WTC11 (cell line): ENCODE data around the gene CLSTN2. TPM values are rescaled to one million over a fixed set of nuclear protein-coding genes. Genes with fewer than 3 reads are reported as not detected.

Experiments
- ATAC-seq: fragments of 200-7000 bp; cut with Tn5 transposase; 2 replicates; pipeline ENCODE4 v1.10.0; 2021; ENCODE audit warnings: mild to moderate bottlenecking, moderate library complexity
- CTCF ChIA-PET: fragments of 300-600 bp; sonication (Branson Sonifier 250); formaldehyde crosslinking; loops from one replicate; lab custom pipeline; 2021; ENCODE audit warnings: antibody characterized with exemption; lab: Charles Lee
- POLR2A ChIA-PET: fragments of 350-600 bp; sonication (Branson Sonifier 250); formaldehyde crosslinking; loops from one replicate; lab custom pipeline; 2021; ENCODE audit warnings: antibody characterized with exemption; lab: Charles Lee
- DNase-seq: peaks from one replicate; pipeline ENCODE4 v3.0.0; 2021; ENCODE audit warnings: low spot score
- H3K27ac Mint-ChIP-seq: 2 replicates; pipeline ENCODE4 v1.8.0; 2021; ENCODE audit warnings: mixed read lengths
- H3K27me3 Mint-ChIP-seq: 2 replicates; pipeline ENCODE4 v1.8.0; 2021; ENCODE audit warnings: low read depth, mild to moderate bottlenecking, moderate library complexity, mixed read lengths
- H3K36me3 Mint-ChIP-seq: 2 replicates; pipeline ENCODE4 v1.8.0; 2021; ENCODE audit warnings: mixed read lengths
- H3K4me1 Mint-ChIP-seq: 2 replicates; pipeline ENCODE4 v1.8.0; 2022; ENCODE audit warnings: mixed read lengths
- H3K4me3 Mint-ChIP-seq: 2 replicates; pipeline ENCODE4 v1.8.0; 2021; ENCODE audit warnings: mild to moderate bottlenecking, moderate library complexity, mixed read lengths
- H3K9me3 Mint-ChIP-seq: 2 replicates; pipeline ENCODE4 v1.8.0; 2021; ENCODE audit warnings: mixed read lengths
- IRF2 ChIP-seq: sonication (generic); formaldehyde crosslinking; IDR thresholded peaks from 2 replicates; pipeline ENCODE4 v1.8.0; 2022; ENCODE audit warnings: low read depth, missing genetic modification reagents, borderline replicate concordance
- MYBL2 ChIP-seq: sonication (generic); formaldehyde crosslinking; IDR thresholded peaks from 2 replicates; pipeline ENCODE4 v1.8.1; 2023; ENCODE audit warnings: mild to moderate bottlenecking, moderate library complexity, missing genetic modification reagents
- NFE2L1 ChIP-seq: sonication (generic); formaldehyde crosslinking; IDR thresholded peaks from 2 replicates; pipeline ENCODE4 v1.8.1; 2023; ENCODE audit warnings: missing genetic modification reagents
- SOX15 ChIP-seq: fragments of 250-450 bp; sonication (Bioruptor Pico); IDR thresholded peaks from 2 replicates; pipeline ENCODE4 v1.9.0; 2021; ENCODE audit warnings: mild to moderate bottlenecking
- TCF7 ChIP-seq: sonication (generic); formaldehyde crosslinking; IDR thresholded peaks from 2 replicates; pipeline ENCODE4 v1.8.0; 2022; ENCODE audit warnings: mild to moderate bottlenecking, low read depth, missing genetic modification reagents, moderate library complexity
- TEAD4 ChIP-seq: sonication (generic); formaldehyde crosslinking; IDR thresholded peaks from 2 replicates; pipeline ENCODE4 v1.8.0; 2022; ENCODE audit warnings: mild to moderate bottlenecking, missing genetic modification reagents
- ZNF121 ChIP-seq: sonication (generic); formaldehyde crosslinking; IDR thresholded peaks from 2 replicates; pipeline ENCODE4 v1.8.0; 2023; ENCODE audit warnings: missing genetic modification reagents
- ZNF317 ChIP-seq: sonication (generic); formaldehyde crosslinking; IDR thresholded peaks from 2 replicates; pipeline ENCODE4 v1.8.1; 2023; ENCODE audit warnings: low read depth, mild to moderate bottlenecking, moderate library complexity, missing genetic modification reagents, borderline replicate concordance
- ZNF423 ChIP-seq: fragments of 250-450 bp; sonication (Bioruptor Pico); IDR thresholded peaks from 2 replicates; pipeline ENCODE4 v2.1.2; 2022; ENCODE audit warnings: mild to moderate bottlenecking, moderate library complexity
- total RNA-seq: library from RNA; stranded (reverse); gene quantifications from 3 replicates; pipeline ENCODE4 v1.2.3, GENCODE V29; 2021
- TF ChIP-seq, protein P1 (sequence below): sonication (generic); formaldehyde crosslinking; conservative IDR thresholded peaks from 2 replicates; pipeline ENCODE4 v1.8.1; 2022; ENCODE audit warnings: mild to moderate bottlenecking, missing genetic modification reagents
- TF ChIP-seq, protein P2 (sequence below): fragments of 250-450 bp; sonication (Bioruptor Pico); IDR thresholded peaks from 2 replicates; pipeline ENCODE4 v2.1.2; 2022; ENCODE audit warnings: mild to moderate bottlenecking, moderate library complexity
- TF ChIP-seq, protein P3 (sequence below): sonication (generic); formaldehyde crosslinking; IDR thresholded peaks from 2 replicates; pipeline ENCODE4 v1.8.0; 2023; ENCODE audit warnings: missing genetic modification reagents, mild to moderate bottlenecking, borderline replicate concordance
- TF ChIP-seq, protein P4 (sequence below): sonication (generic); formaldehyde crosslinking; IDR thresholded peaks from 2 replicates; pipeline ENCODE4 v1.8.0; 2022; ENCODE audit warnings: mild to moderate bottlenecking, missing genetic modification reagents

Gene CLSTN2
- total RNA-seq, 1 experiment from 2014 or later = 0.35 TPM

DNA sequence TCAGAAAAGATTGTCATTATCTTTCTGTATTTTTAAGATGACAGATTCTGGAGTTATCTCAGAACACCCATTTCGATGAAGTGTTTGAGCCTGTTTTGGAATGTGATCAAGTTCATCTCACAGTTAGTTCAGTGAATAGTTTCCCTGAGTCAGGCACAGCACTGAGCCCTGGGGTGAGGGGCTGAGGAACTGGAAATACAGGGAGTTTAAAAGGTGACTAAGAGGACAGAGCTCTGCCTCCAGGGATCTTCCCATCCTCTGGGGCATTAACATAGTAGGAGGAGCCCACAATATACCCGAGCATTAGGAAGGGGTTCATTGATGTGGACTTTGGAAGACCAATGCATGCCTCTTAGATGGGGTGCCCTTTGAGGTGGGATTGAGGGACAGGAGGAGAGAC is 355.1 kb downstream of the CLSTN2 start:
- H3K9me3 Mint-ChIP-seq = peaks cover 24% of the 10 kb centered on the region
- no peak overlapping the region for H3K4me3 Mint-ChIP-seq
- H3K27ac Mint-ChIP-seq = no peak overlapping the region
- DNase-seq = no peak
- TF ChIP-seq IRF2 = no peak
- TF ChIP-seq MYBL2 (CRISPR knock-in tag) = no peak
- TF ChIP-seq TEAD4 (CRISPR knock-in tag) = no peak
- H3K27me3 Mint-ChIP-seq = no peaks in the 10 kb centered on the region; the same call in 1 of the 2 replicates
- H3K4me1 Mint-ChIP-seq = peaks cover 52% of the 10 kb centered on the region
- ChIA-PET CTCF (interaction anchor here (1.5 kb wide), 1 partner anchor 162 kb away, joined by 3 read pairs; no protein-coding TSS in a partner anchor), POLR2A (no interaction called here)
- H3K36me3 Mint-ChIP-seq = peaks cover 8% of the 10 kb centered on the region
- ATAC-seq = peak; percentile 71

DNA sequence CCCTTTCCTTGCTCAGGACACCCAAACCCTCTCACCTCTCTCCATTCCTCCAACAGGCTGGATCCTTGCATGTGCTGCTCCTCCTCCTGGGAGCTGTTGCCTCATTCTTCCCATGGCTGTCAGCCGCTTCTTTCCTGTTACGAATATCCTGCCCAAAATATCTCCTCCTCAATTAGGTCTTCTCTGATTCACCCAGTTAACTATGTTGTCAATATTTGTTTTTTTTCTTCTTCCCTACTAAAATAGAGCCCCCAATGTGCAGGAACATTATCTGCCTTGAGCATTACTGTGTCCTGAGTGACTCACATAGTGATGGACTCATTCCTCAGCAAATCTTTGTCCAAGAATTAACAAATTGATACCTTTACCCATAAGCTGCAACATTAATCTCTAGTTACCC is 357.2 kb downstream of the CLSTN2 start:
- H3K27ac Mint-ChIP-seq = no peak overlapping the region
- H3K36me3 Mint-ChIP-seq = peaks cover 8% of the 10 kb centered on the region
- ATAC-seq = no peak
- H3K9me3 Mint-ChIP-seq = peaks cover 24% of the 10 kb centered on the region
- ChIA-PET POLR2A (no interaction called here), CTCF (no interaction called here)
- DNase-seq = no peak
- no peak for TF ChIP-seq NFE2L1 (CRISPR knock-in tag)
- TF ChIP-seq, protein P1, sequence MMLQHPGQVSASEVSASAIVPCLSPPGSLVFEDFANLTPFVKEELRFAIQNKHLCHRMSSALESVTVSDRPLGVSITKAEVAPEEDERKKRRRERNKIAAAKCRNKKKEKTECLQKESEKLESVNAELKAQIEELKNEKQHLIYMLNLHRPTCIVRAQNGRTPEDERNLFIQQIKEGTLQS (CRISPR knock-in tag) = no peak
- no peak for TF ChIP-seq SOX15
- TF ChIP-seq, protein P2, sequence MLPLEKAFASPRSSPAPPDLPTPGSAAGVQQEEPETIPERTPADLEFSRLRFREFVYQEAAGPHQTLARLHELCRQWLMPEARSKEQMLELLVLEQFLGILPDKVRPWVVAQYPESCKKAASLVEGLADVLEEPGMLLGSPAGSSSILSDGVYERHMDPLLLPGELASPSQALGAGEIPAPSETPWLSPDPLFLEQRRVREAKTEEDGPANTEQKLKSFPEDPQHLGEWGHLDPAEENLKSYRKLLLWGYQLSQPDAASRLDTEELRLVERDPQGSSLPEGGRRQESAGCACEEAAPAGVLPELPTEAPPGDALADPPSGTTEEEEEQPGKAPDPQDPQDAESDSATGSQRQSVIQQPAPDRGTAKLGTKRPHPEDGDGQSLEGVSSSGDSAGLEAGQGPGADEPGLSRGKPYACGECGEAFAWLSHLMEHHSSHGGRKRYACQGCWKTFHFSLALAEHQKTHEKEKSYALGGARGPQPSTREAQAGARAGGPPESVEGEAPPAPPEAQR (CRISPR knock-in tag) = no peak
- no peaks in the 10 kb centered on the region; the same call in 1 of the 2 replicates for H3K27me3 Mint-ChIP-seq
- no peak overlapping the region for H3K4me3 Mint-ChIP-seq
- peaks cover 50% of the 10 kb centered on the region for H3K4me1 Mint-ChIP-seq

DNA sequence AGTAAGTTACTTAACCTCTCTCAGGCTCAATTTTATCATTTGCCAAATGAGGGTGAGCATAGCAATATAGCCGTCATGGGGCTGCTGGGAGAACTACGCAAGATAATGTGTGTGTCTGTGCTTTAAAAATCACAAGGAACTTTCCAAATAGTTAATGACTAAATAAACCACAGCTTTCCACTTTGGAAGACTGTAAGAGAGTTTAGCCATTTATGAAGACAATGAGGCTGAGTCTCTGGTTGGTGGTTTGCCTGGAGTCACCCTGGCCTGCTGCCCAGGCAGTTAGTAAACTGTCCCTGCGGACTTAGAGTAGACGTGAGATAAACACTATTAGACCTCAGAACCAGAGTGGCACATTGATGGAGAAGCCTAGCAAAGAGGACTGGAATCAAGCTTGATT is 357.7 kb downstream of the CLSTN2 start:
- no peak overlapping the region for H3K27ac Mint-ChIP-seq
- DNase-seq = no peak
- peaks cover 55% of the 10 kb centered on the region for H3K4me1 Mint-ChIP-seq
- no peaks in the 10 kb centered on the region; the same call in 1 of the 2 replicates for H3K27me3 Mint-ChIP-seq
- no peak for TF ChIP-seq ZNF317
- no peak for TF ChIP-seq TCF7 (CRISPR knock-in tag)
- TF ChIP-seq, protein P3, sequence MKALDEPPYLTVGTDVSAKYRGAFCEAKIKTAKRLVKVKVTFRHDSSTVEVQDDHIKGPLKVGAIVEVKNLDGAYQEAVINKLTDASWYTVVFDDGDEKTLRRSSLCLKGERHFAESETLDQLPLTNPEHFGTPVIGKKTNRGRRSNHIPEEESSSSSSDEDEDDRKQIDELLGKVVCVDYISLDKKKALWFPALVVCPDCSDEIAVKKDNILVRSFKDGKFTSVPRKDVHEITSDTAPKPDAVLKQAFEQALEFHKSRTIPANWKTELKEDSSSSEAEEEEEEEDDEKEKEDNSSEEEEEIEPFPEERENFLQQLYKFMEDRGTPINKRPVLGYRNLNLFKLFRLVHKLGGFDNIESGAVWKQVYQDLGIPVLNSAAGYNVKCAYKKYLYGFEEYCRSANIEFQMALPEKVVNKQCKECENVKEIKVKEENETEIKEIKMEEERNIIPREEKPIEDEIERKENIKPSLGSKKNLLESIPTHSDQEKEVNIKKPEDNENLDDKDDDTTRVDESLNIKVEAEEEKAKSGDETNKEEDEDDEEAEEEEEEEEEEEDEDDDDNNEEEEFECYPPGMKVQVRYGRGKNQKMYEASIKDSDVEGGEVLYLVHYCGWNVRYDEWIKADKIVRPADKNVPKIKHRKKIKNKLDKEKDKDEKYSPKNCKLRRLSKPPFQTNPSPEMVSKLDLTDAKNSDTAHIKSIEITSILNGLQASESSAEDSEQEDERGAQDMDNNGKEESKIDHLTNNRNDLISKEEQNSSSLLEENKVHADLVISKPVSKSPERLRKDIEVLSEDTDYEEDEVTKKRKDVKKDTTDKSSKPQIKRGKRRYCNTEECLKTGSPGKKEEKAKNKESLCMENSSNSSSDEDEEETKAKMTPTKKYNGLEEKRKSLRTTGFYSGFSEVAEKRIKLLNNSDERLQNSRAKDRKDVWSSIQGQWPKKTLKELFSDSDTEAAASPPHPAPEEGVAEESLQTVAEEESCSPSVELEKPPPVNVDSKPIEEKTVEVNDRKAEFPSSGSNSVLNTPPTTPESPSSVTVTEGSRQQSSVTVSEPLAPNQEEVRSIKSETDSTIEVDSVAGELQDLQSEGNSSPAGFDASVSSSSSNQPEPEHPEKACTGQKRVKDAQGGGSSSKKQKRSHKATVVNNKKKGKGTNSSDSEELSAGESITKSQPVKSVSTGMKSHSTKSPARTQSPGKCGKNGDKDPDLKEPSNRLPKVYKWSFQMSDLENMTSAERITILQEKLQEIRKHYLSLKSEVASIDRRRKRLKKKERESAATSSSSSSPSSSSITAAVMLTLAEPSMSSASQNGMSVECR (CRISPR knock-in tag) = no peak
- no peak for TF ChIP-seq ZNF423 (CRISPR knock-in tag)
- TF ChIP-seq ZNF121 (CRISPR knock-in tag) = no peak
- TF ChIP-seq, protein P4, sequence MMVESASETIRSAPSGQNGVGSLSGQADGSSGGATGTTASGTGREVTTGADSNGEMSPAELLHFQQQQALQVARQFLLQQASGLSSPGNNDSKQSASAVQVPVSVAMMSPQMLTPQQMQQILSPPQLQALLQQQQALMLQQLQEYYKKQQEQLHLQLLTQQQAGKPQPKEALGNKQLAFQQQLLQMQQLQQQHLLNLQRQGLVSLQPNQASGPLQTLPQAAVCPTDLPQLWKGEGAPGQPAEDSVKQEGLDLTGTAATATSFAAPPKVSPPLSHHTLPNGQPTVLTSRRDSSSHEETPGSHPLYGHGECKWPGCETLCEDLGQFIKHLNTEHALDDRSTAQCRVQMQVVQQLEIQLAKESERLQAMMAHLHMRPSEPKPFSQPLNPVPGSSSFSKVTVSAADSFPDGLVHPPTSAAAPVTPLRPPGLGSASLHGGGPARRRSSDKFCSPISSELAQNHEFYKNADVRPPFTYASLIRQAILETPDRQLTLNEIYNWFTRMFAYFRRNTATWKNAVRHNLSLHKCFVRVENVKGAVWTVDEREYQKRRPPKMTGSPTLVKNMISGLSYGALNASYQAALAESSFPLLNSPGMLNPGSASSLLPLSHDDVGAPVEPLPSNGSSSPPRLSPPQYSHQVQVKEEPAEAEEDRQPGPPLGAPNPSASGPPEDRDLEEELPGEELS (CRISPR knock-in tag) = no peak
- no peak for ATAC-seq
- POLR2A ChIA-PET = no interaction called here
- peaks cover 24% of the 10 kb centered on the region for H3K9me3 Mint-ChIP-seq
- H3K4me3 Mint-ChIP-seq = no peak overlapping the region
- CTCF ChIA-PET = no interaction called here
- peaks cover 8% of the 10 kb centered on the region for H3K36me3 Mint-ChIP-seq
